GM12872 (cell line): Measurements from ENCODE around the gene LY9.

Source experiments
- CTCF ChIP-seq: IDR thresholded peaks from 3 replicates; pipeline ENCODE4 v1.5.1; 2011; ENCODE audit warnings: low read depth, mild to moderate bottlenecking, low read length, moderate library complexity; ENCODE audit not compliant: insufficient read depth

LY9 gene

GRCh38 chr1:160789051-160789701 lies 6.8 kb upstream of the LY9 start:
- TF ChIP-seq CTCF: no peak

GRCh38 chr1:160789702-160790611 lies 6.0 kb upstream of the LY9 start:
- TF ChIP-seq CTCF: no peak

GRCh38 chr1:160794376-160794775 lies 1.6 kb upstream of the LY9 start:
- no peak for TF ChIP-seq CTCF

GRCh38 chr1:160797271-160797709 lies 1.3 kb downstream of the LY9 start:
- TF ChIP-seq CTCF: no peak

- no peak for TF ChIP-seq CTCF
Observed at GRCh38 chr1:160797861-160798273, 1.9 kb downstream of the LY9 start.

GRCh38 chr1:160798439-160798838 lies 2.5 kb downstream of the LY9 start:
- TF ChIP-seq CTCF: no peak

- TF ChIP-seq CTCF: no peak
Observed at GRCh38 chr1:160799641-160800040, 3.7 kb downstream of the LY9 start.
